Esophagus muscularis mucosa (tissue), 4 donors: ENCODE results near the gene JSRP1.

Experiments
- EP300 ChIP-seq: sonication (generic); formaldehyde crosslinking; IDR thresholded peaks from one replicate; pipeline ENCODE4 v1.6.1; 2017; ENCODE audit warnings: antibody characterized with exemption
- POLR2A ChIP-seq: fragments of 450-650 bp; IDR thresholded peaks from one replicate; pipeline ENCODE4 v1.6.1; 2017; ENCODE audit warnings: antibody characterized with exemption, moderate library complexity, mild to moderate bottlenecking, low read depth
- POLR2AphosphoS5 ChIP-seq, 2 donors: sonication (generic); formaldehyde crosslinking; IDR thresholded peaks; one replicate each; pipeline ENCODE4 v1.6.1; 2017; ENCODE audit warnings: antibody characterized with exemption in 2 of 2
- TF ChIP-seq, protein P1 (sequence below), 3 experiments: fragments of 200-600 bp in 2 of 3; fragments of 450-650 bp in 1 of 3; sonication (generic) in 2 of 3; IDR thresholded peaks; one replicate each; pipeline ENCODE4 v1.5.1; 2017 to 2019; ENCODE audit warnings: antibody characterized with exemption in 3 of 3, mild to moderate bottlenecking in 2 of 3, moderate library complexity in 1 of 3

DNA sequence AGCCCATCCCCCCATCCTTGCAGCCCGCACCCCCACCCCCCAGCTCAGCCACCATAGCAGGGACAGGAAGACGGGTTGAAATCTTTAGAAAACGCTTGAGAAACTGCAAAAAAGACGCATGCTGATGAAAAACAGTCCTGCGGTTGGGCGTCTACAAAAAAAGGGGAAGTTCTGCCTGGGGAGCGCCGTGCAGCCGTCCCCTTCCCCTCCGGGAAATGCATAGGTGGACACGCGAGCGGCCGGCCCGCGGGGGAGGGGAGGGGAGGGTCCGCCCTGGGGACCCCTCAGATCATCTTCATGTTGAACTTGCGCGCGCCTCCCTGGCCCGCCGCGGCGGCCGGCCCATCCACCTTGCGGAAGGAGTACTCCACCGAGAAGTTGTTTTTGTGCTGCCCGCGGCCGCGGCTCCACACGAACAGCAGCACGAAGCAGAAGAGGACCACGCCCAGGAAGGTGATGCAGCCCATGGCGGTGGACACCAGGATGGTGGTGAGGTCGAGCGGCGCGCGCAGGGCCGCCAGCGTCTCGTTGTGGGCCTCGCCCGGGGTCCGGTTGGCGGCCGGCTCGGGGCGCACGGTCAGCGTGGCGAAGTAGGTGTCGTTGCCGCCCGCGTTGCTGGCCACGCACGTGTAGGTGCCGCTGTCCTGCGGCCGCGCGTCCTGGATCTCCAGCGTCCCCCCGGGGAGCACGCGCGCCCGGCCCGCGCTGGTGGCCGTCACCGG is 33.7 kb upstream of the JSRP1 start:
- TF ChIP-seq POLR2A: no peak
- TF ChIP-seq, protein P1, sequence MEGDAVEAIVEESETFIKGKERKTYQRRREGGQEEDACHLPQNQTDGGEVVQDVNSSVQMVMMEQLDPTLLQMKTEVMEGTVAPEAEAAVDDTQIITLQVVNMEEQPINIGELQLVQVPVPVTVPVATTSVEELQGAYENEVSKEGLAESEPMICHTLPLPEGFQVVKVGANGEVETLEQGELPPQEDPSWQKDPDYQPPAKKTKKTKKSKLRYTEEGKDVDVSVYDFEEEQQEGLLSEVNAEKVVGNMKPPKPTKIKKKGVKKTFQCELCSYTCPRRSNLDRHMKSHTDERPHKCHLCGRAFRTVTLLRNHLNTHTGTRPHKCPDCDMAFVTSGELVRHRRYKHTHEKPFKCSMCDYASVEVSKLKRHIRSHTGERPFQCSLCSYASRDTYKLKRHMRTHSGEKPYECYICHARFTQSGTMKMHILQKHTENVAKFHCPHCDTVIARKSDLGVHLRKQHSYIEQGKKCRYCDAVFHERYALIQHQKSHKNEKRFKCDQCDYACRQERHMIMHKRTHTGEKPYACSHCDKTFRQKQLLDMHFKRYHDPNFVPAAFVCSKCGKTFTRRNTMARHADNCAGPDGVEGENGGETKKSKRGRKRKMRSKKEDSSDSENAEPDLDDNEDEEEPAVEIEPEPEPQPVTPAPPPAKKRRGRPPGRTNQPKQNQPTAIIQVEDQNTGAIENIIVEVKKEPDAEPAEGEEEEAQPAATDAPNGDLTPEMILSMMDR (IDR thresholded peaks at IDR 0.05): no peak
- TF ChIP-seq POLR2AphosphoS5 (IDR thresholded peaks at IDR 0.05): no peak
- no peak for TF ChIP-seq EP300
